Thyroid gland (tissue), 4 donors: ENCODE measurements around the gene TRIM33. TPM values are rescaled to one million over a fixed set of nuclear protein-coding genes. Genes with fewer than 3 reads are reported as not detected.

Experiments
- DNase-seq, 2 donors: peaks; one replicate each; pipeline ENCODE4 v3.0.0-alpha.2; 2019
- H3K27ac ChIP-seq, 3 donors: fragments of 200-600 bp; sonication (generic); 1 replicate in 2 of 3; 2 replicates in 1 of 3; pipeline ENCODE4 v1.5.1; 2016 to 2019; ENCODE audit warnings: mild to moderate bottlenecking in 1 of 3, moderate library complexity in 1 of 3
- H3K27me3 ChIP-seq: fragments of 200-600 bp; sonication (generic); one replicate; pipeline ENCODE4 v1.5.1; 2019
- H3K36me3 ChIP-seq, 2 donors: fragments of 200-600 bp; sonication (generic); one replicate each; pipeline ENCODE4 v1.5.1; 2016 to 2019
- H3K4me1 ChIP-seq, 2 donors: fragments of 200-600 bp; sonication (generic); one replicate each; pipeline ENCODE4 v1.5.1; 2017 to 2019
- H3K4me3 ChIP-seq, 3 donors: fragments of 200-600 bp; sonication (generic); replicated peaks in 1 of 3; 1 replicate in 2 of 3; 2 replicates in 1 of 3; pipeline ENCODE4 v1.5.1; 2016; ENCODE audit warnings: mild to moderate bottlenecking in 1 of 3
- H3K9me3 ChIP-seq: fragments of 200-600 bp; sonication (generic); one replicate; pipeline ENCODE4 v1.5.1; 2017
- POLR2A ChIP-seq, 2 donors: fragments of 450-650 bp; IDR thresholded peaks; one replicate each; pipeline ENCODE4 v1.6.1; 2017; ENCODE audit warnings: antibody characterized with exemption in 2 of 2, mild to moderate bottlenecking in 2 of 2, moderate library complexity in 1 of 2
- WGBS, 2 donors: methylation state at CpG; one replicate each; pipeline ENCODE4 v1.1.5; 2017; 5-methylcytosine and 5-hydroxymethylcytosine counted together
- intact Hi-C: fragments of 100-400 bp; cut with DNase I; formaldehyde crosslinking; loops from one replicate; pipeline ENCODE4 v1.15.1; 2023
- total RNA-seq, 4 donors: library from RNA; depleted of rRNA; stranded (reverse); fragments of >200 nt; gene quantifications; one replicate each; pipeline ENCODE4 v1.2.3, GENCODE V29; 2016
- TF ChIP-seq, protein P1 (sequence below), 6 experiments: fragments of 200-600 bp in 3 of 6; fragments of 450-650 bp in 3 of 6; sonication (generic) in 3 of 6; IDR thresholded peaks; one replicate each; pipeline ENCODE4 v1.5.1; 2016 to 2019; ENCODE audit warnings: antibody characterized with exemption in 6 of 6, mild to moderate bottlenecking in 2 of 6, inconsistent platforms in 1 of 6, moderate library complexity in 1 of 6

The TRIM33 gene
- total RNA-seq, 4 donors from 2014 or later: 53.9 to 112 (median 58.0) TPM

DNA sequence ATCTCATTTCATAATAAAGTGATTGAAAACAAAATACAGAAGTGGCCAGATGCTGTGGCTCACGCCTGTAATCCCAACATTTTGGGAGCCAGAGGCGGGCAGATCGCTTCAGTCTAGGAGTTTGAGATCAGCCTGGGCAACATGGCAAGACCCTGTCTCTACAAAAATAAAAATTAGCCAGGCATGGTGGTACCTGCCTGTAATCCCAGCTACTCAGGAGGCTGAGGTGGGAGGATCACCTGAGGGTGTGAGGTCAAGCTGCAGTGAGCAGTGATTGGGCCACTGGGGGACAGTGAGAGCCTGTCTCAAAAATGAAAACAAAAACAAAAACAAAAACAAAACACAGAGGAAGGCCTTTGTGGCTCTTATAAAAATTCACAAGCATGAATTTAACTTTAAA is 38.6 kb downstream of the TRIM33 start:
- intact Hi-C loops: no loop called here
- no peaks in the 10 kb centered on the region for H3K36me3 ChIP-seq
- no peak for DNase-seq
- H3K27me3 ChIP-seq: no peaks in the 10 kb centered on the region
- TF ChIP-seq, protein P1, sequence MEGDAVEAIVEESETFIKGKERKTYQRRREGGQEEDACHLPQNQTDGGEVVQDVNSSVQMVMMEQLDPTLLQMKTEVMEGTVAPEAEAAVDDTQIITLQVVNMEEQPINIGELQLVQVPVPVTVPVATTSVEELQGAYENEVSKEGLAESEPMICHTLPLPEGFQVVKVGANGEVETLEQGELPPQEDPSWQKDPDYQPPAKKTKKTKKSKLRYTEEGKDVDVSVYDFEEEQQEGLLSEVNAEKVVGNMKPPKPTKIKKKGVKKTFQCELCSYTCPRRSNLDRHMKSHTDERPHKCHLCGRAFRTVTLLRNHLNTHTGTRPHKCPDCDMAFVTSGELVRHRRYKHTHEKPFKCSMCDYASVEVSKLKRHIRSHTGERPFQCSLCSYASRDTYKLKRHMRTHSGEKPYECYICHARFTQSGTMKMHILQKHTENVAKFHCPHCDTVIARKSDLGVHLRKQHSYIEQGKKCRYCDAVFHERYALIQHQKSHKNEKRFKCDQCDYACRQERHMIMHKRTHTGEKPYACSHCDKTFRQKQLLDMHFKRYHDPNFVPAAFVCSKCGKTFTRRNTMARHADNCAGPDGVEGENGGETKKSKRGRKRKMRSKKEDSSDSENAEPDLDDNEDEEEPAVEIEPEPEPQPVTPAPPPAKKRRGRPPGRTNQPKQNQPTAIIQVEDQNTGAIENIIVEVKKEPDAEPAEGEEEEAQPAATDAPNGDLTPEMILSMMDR (IDR thresholded peaks at IDR 0.05): no peak
- no peak for TF ChIP-seq POLR2A (IDR thresholded peaks at IDR 0.05)
- no peak overlapping the region for H3K4me3 ChIP-seq
- no peak overlapping the region for H3K27ac ChIP-seq
- WGBS, 2 donors: 96 to 98% methylated on average over 3 of the region's 3 CpGs
- H3K9me3 ChIP-seq: no peaks in the 10 kb centered on the region
- H3K4me1 ChIP-seq: peaks cover 17 to 19% of the 10 kb centered on the region in 2 donors

DNA sequence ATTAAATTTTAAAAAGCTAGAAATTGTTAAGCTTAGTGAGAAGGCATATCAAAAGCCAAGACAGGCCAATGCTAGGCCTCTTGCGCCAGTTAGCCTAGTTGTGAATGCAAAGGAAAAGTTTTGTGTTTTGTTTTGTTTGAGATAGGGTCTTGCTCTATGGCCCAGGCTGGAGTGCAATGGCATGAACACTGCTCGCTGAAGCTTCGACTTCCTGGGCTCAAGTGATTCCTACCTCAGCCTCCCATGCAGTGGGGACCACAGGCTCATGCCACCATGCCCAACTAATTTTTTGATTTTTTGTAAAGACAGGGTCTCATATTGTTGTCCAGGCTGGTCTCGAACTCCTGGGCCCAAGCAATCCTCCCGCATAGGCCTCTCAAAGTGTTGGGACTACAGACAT is 40.3 kb downstream of the TRIM33 start:
- no peaks in the 10 kb centered on the region for H3K36me3 ChIP-seq
- no peak for DNase-seq
- H3K4me3 ChIP-seq: no peak overlapping the region
- peaks cover 17 to 22% of the 10 kb centered on the region in 2 donors for H3K4me1 ChIP-seq
- no peak for TF ChIP-seq POLR2A (IDR thresholded peaks at IDR 0.05)
- TF ChIP-seq, protein P1 (IDR thresholded peaks at IDR 0.05): no peak
- WGBS, 2 donors: 74 to 77% methylated on average over 5 of the region's 5 CpGs
- H3K27ac ChIP-seq: no peak overlapping the region
- intact Hi-C loops: no loop called here
- H3K27me3 ChIP-seq: no peaks in the 10 kb centered on the region
- no peaks in the 10 kb centered on the region for H3K9me3 ChIP-seq

GRCh38 chr1:114468710-114469468 is 42.1 kb downstream of the TRIM33 start:
- intact Hi-C loops: no loop called here

GRCh38 chr1:114468047-114468446 is 43.0 kb downstream of the TRIM33 start:
- DNase-seq: no peak
- H3K27me3 ChIP-seq: no peaks in the 10 kb centered on the region
- H3K36me3 ChIP-seq: no peaks in the 10 kb centered on the region
- no peak overlapping the region for H3K27ac ChIP-seq
- intact Hi-C loops: no loop called here
- TF ChIP-seq POLR2A (IDR thresholded peaks at IDR 0.05): no peak
- TF ChIP-seq, protein P1 (IDR thresholded peaks at IDR 0.05): no peak
- H3K9me3 ChIP-seq: no peaks in the 10 kb centered on the region
- 74 to 80% methylated on average over 3 of the region's 3 CpGs for WGBS, 2 donors
- peaks cover 17 to 22% of the 10 kb centered on the region in 2 donors for H3K4me1 ChIP-seq
- no peak overlapping the region for H3K4me3 ChIP-seq

More at GRCh38 chr1:114468710-114469468, 42.1 kb downstream of the TRIM33 start:
- TF ChIP-seq POLR2A (IDR thresholded peaks at IDR 0.05): no peak
- TF ChIP-seq, protein P1 (IDR thresholded peaks at IDR 0.05): no peak
- H3K27me3 ChIP-seq: no peaks in the 10 kb centered on the region
- DNase-seq: no peak
- H3K4me3 ChIP-seq: no peak overlapping the region
- no peak overlapping the region for H3K27ac ChIP-seq
- peaks cover 17 to 22% of the 10 kb centered on the region in 2 donors for H3K4me1 ChIP-seq
- WGBS, 2 donors: 57 to 66% methylated on average over 6 of the region's 6 CpGs
- H3K36me3 ChIP-seq: no peaks in the 10 kb centered on the region
- no peaks in the 10 kb centered on the region for H3K9me3 ChIP-seq

GRCh38 chr1:114467491-114467890 is 43.5 kb downstream of the TRIM33 start:
- no peak for DNase-seq
- intact Hi-C loops: no loop called here
- Histone ChIP-seq H3K27ac (no peak overlapping the region), H3K4me1 (peaks cover 17 to 22% of the 10 kb centered on the region in 2 donors), H3K36me3 (no peaks in the 10 kb centered on the region), H3K9me3 (no peaks in the 10 kb centered on the region), H3K4me3 (no peak overlapping the region), H3K27me3 (no peaks in the 10 kb centered on the region)
- TF ChIP-seq POLR2A (IDR thresholded peaks at IDR 0.05): no peak
- TF ChIP-seq, protein P1 (IDR thresholded peaks at IDR 0.05): no peak
- WGBS, 2 donors: 96 to 98% methylated on average over 1 of the region's 1 CpG
